SKM-1 (cell line): ENCODE results near the gene ANKRD13B.

Experiments used
- DNase-seq: peaks from one replicate; lab custom pipeline; 2025; ENCODE audit not compliant: unreplicated experiment; lab: John Stamatoyannopoulos, UW

The ANKRD13B gene

DNA sequence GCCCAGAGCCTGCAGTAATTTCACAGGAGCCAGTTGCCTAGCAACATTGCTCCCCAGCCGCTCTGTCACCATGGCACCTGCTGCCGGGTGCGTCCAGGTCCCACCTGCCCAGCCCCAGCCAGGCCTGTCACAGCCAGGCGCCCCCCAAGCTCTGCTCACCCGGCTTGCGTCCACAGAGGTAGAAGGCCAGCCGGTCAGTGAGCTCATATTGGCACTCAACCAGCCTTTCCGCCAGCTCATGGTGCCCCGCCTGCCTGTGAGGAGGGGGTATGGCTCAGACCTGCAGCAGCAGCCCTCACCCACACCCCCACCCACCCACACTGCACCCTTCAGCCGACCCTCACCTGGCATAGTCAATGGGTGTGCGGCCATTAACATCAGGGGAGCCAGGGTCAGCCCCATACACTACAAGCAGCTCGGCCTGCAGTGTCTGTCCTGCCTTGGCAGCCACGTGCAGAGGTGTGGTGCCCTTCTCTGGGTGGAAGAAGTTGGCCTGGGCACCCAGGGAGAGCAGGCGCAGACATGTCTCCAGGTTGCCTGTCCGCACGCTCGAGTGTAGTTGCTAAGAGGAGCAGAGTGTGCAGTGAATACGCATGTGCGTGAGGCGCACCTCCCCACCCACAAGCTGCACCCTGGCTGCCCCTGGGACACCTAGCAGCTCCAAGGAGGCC lies 11.2 kb upstream of the ANKRD13B start:
- DNase-seq: no peak

DNA sequence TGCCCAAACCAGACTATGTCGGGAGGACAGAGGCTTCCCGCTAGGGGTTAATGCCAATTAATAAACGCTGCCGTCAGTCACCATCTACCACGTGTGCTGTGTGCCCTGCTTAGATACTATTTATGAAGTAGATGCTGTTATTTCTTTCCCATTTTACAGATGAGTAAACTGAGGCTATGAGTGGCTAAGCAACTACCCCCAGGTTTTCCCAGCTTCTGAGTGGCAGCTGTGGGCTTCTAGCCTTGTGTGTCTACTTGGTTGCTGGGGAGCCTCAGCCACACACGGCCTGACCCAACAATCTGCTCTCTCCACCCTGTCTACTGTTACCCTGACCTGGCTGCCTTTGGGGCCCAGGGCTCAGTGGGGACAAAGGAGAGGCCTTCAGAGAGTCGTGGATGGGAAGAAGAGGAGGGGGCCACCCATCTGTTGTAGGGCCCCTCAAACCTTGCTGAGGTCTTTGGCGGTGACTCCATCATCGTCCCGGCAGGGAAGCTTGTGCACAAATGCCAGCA lies 10.6 kb upstream of the ANKRD13B start:
- no peak for DNase-seq

DNA sequence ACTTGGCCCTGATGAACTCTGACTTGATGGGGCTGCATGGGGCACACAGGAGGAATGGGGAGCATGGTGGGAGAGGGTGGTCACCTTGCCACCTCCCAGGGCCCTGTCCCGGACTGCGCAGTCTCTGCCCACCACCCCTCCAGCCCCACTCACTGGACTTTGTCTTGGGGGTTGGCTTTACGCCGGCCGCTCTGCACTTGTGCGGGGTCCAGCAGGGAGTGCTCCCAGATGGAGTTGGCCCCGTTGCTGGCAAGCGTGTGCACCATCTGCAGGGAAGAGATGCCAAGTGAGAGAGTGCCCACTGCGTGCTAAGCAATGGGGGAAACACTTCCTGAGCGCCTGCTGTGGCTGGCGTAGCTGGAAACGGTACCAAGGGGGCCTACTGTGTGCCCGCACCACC lies 10.2 kb upstream of the ANKRD13B start:
- no peak for DNase-seq

DNA sequence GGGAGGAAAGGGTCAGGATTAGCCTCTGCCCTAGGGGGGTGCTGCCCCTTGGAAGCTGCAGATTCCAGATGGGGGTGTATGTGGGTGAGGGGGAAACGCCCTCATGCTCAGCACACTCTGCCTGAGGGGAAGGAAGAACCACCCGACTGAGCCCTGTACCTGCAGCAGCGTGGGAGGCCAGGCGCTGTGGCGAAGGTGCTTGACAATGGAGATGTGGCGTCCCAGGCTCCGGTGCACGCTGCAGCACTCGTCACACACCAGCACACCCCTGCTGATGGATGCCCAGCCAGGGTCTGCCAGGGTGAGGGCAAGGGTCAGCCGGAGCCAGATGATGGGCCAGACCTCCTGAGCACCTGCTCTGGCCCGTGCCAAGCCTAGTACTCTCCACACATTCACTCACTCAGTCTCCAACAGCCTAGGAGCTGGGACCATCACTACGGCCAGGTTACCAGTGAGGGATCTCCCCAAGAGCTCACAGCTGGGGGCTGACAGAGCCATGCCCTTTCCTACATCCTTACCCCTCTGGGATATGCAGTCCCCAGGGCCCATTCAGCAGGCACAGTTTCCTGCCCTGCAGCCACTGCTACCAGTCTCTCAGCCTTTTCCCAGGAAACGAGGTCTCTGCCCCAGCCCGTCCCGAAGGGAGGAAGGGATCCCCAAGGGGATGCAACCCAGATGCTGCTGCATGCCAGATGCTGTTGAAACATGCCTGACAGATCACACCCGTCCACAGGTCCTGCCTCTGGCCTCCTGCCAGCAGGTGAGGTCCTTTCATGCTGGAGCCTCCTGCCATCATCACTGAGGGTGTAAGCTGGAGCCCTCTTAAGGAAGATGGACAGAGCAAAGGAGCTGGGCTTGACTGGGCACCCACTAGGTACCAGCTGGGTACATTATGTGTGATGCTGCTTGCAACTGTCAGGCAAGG lies 9.3 kb upstream of the ANKRD13B start:
- DNase-seq: no peak

DNA sequence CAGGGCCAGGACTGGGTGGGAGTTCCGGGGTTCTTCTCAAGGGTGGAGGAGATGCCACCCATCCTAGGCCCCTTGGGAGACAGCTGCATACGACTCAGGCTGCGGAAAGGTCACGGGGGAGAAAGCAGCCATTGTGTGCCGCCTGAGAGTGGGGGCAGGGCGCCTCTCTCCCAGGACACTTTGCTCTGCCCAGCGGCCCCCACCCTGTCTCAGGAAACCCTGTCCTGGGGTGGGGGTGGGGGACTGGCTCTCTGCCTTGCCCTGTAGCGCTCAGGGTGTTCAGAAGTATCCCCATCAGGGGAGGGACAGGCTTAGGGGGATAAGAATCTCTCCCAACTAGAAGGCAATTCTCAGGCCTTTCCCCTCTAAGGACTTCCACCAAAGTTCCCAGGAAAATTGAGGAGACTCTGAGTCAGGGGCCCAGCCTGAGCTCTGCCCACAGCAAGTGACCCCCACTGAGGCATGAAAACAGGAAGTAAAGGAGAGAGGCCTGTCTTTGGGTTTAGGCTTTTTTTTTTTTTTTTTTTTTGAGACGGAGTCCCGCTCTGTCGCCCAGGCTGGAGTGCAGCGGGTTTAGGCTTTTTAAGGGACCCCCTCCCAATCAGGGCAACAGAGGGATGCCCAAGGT lies 8.4 kb upstream of the ANKRD13B start:
- no peak for DNase-seq

DNA sequence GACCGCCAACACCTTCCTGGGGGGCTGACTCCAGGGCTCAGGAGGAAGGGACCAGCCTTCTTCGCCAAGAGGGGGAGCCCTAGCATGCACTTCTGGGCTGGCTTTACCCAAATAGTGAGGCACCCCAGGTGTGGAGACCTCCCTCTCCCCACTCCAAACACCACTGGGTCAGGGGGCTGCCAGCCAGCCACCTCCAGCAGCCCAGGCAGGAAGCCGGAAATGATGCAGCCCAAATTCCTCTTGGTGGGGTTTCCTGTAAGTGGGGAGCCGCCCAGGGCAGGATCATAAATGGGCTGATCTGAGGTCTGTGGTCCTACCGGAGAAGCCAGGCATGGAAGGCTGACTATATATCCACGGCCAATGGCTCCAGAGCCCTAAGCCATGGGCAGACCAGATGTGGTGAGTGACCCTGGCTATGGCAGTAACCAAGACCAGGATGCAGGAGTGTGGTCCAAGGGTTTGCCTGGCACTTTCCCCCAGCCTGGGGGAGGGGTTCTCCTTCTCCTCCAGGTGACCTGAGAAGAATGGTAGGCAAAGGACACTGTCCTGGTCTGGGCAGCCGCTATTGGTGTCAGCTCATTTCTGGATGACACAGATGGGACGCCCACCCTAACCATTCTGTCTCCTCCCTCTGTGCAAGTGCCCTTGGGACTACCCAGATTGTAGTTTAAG lies 7.7 kb upstream of the ANKRD13B start:
- no peak for DNase-seq

DNA sequence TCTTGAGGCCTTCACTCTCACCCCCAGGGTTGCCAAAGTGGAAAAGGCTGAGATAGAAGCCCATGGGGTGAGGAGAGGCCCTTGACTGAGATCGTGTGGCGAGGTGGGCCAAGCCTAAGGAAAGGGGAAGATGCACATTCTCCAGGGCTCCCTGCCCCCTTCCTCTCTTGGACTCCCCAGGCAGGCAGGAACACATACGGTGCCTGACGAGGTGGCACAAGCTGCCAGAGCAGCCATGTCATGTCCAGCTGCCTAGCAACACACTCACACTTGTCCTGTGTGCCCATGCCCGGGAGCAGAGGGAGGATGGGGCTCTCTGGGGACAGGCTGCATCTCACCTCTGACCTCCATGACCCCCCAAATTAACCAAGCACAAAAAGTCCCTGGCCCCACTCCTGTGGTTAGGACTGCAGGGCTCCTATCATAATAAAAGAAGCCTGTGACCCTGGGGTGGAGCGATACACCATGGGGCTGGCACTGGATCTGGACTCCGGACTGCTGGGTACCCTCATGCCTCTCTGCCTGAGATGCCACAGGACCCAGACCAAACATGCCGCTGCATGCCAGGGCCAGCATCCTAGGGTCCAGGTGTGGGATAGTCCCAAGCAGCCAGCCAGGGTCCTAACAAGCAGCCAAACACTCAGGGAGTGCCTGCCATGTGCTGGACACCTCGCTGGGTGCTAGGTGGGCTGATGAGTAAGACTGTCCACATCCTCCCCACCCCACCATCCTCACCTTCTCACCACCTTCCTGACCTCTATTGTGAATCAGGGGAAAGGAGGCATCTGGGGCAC lies 6.1 kb upstream of the ANKRD13B start:
- no peak for DNase-seq

DNA sequence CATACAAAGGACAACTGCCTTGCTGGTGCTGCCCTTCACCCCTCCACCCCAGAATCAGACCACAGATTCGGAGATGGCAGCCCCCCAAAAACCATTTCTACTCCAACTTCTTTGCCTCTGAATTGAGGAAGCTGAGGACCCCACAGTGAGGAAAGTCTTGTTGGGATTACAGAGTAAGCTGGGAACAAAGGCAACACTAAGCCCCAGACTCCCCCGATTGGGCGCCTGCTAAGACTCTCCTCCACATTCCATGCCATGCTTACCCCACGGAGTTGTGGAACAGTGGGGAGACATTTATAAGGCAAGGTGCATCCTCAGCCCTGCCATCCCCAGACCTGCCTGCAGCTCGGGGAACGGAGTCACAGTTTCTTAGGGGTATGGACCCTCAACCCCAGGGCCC lies 5.3 kb upstream of the ANKRD13B start:
- no peak for DNase-seq

DNA sequence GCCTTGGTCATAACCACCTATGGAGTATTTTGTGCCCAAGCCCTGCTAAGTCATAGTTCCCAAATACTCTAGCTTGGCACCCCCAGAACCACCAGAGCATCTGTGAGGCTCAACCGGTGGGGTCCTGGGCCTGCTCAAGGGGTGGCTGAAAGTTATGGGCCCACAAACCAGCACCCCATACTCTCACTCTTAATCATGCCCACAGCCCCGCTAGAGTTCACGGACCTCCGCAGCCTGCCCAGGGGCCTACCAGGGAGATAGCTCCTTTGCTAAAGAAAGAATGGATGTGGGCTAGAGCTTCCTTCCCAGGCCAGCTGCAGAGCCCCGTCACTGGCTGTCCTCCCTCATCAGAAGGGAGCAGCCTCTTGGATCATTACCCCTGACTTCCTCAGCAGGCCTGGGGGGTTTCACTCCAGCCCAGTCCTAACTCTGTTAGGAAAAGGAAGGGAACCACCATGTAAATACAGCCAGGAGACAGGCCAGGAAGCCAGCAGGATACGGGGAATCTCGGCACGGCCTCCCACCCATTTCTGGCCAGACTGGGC lies 4.8 kb upstream of the ANKRD13B start:
- DNase-seq: no peak

DNA sequence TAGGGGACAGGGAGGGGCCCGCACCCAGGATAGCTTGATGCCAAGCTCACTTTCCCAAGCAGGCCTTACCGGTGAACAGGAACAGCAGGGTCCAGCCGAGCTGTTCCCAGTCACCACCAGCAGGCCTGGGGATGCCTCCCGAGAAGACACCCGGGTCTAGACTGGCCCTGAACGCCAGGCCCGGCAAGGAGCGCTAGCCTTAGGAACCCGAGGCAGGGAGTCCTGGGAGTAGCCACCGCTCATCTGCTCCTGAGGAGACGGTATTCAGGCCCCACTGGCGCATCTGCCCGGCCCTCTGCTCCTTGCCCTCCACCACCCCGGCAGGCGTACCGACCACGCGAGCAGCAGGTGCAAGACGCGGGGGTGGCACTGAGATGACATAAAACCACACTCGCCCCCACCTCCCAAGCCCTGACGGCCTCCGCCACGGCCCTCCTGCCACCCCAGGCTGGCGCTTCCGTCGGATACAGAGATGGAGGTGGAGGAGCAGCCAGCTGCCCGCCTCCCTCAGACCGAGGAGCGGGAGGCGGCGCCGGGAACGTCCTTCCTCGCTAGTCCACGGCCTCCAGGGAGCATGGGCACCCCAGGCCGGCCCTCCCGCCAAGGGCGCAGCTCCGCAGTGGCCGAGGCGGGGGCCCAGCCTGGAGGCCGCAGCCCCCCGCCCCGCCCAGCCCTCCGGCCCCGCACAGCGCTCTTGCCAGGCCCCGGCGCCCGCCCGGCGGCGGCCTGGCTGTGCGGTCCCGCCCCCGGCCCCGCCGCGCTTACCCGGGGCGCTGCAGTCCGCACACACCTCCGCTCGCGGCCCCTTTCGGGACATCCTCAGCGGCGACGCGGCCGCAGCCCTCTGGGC lies 4.1 kb upstream of the ANKRD13B start:
- no peak for DNase-seq

DNA sequence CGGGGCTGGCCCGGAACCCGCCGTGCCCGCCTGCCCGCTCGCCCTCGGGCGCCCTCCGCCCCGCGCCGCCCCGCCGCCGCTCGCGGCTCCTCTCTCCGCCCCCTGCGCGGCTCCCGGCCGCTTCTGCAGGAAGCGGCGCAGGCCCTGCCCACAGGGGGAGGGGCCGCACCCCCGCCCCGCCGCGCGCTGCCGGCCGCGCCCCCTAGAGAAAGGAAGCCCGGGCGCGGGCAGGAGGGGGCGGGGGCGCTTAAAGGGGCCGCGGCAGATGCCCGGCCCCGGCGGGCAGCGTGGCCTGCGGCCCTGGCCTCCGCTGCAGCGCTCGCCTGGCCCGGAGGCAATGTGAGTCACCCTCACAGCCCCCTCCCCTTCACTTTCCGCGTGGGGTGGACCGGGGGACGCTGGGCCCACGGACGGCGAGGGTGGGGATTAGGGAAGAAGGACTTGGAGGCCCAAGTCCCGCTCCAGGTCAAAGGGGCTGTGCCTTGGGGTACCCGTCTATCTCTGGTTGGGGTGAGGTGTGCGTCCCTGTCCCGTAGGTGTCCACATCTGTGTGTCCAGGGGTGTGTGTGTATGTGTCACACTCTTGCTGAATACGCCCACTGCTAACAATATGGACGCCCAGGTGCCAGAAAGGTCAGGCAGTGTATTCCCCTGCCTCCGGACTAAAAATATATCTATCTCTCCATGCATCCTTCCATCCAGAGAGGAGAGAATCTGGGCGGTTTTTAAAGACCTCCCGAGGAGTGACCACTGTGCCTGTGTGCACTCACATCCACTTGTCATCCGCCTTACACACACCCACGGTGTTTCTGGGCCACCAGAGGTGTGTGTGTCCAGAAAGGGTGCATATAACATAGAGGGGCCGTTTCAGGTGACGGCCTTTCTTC lies 3.2 kb upstream of the ANKRD13B start, which contains the start of gene GIT1:
Gene GIT1, minus strand, starts transcription at position 125 of the 887 bp plus-strand sequence. CDS start 270 bp downstream, outside the sequence.
- DNase-seq: peak; percentile 32

DNA sequence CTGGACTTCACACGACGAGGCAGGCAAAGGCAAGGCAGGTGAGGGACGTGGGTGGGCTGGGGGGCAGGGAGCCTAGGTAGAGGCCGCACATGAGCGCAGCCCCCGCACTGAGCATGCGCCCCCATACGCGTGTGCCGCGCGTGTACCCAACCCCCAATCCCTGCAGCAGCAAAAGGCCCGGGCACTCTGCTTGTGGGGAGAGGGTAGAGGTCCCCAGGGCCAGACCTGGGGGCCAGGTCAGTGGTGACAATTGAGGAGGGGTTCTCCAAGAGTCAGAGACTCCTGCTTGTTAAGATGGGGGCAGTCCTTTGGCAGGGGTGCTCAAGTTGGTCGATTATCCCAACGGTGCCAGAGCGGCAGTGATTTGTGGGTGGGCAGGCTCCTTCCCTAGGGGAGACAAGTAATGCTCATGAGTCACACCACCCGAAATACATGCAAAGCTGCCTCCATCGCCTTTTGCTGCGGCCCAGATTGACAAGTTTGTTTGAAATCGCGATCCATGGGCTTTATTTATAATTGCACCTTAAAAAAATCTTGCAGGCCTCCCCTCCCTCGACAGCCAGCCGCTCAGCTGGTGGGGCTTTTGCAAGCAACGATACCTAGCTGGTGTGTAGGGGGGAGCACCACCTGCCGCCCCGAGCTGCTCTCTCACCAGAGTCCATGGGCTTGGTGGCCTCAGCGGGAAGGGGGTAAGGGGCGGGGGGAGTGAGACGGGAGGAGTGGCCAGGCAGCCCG lies 2.4 kb upstream of the ANKRD13B start:
- no peak for DNase-seq

DNA sequence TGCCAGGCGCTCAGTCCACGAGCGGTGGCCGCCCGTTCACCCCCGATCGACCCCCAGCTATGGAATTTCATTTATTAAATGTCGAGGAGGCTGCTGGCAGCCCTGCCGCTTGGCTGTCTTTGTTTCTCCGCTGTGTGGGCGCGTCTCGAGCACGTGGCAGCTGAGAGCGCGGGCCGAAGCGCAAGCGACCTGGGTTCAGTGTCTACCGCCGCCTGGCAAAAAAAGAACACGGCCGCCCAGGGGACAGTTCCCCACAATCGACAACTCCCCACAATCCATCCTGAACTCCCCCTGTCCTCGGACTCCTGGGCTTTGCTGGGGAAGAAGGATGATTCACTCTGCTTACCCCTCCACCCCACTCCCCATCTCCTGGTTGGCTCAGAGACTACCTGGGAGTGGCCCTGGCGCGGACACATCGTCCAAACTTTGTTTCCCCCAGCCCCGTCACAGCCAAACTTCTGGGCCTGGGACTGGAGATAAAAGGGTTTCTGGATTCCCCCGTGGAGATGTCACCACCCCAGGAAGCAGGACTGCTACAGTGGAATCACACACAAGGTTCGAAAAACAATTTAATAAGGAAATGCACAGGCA lies 1.7 kb upstream of the ANKRD13B start:
- no peak for DNase-seq

DNA sequence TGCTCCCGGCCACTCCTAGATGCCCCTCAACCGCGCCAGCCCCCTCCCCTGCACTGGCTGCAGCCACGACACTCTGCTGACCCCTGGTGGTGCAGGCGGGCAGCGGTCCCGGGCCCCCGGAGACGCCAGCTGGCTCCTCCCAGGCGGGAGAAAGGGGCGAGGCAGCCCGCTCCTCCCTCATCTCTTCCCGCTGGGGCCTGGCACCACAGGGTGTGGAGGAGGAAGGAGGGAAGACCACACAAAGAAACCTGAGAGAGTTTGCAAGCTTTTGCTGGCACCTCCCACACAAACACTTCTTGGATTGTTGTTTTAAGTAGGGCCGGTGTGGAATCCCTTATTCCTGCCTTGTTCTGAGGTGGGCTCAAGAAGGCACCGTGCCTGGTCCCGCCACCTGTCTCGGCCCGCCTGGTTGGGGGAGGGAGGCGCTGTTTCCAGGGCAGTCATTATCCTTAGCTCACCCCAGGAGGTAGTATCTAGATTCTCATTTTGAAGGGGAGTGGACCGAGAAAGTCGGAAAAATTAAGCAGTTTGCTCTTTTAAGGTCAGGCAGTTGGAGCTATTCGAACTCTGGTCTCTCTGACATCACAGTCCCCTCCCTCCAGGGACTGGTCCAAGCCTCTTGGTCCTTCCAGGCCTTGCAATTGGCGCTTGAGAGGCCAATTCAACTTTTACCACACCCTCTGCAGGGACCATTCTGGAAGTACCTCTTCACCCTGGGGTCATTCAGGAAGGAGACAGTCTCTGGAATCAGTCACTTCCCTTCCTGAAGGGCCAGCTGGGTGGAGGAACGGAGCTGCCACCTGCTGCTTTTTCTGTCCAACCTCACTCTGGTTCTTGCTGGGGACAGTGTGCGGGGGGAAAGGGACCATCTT lies 959 bp upstream of the ANKRD13B start:
- peak; percentile 36 for DNase-seq

DNA sequence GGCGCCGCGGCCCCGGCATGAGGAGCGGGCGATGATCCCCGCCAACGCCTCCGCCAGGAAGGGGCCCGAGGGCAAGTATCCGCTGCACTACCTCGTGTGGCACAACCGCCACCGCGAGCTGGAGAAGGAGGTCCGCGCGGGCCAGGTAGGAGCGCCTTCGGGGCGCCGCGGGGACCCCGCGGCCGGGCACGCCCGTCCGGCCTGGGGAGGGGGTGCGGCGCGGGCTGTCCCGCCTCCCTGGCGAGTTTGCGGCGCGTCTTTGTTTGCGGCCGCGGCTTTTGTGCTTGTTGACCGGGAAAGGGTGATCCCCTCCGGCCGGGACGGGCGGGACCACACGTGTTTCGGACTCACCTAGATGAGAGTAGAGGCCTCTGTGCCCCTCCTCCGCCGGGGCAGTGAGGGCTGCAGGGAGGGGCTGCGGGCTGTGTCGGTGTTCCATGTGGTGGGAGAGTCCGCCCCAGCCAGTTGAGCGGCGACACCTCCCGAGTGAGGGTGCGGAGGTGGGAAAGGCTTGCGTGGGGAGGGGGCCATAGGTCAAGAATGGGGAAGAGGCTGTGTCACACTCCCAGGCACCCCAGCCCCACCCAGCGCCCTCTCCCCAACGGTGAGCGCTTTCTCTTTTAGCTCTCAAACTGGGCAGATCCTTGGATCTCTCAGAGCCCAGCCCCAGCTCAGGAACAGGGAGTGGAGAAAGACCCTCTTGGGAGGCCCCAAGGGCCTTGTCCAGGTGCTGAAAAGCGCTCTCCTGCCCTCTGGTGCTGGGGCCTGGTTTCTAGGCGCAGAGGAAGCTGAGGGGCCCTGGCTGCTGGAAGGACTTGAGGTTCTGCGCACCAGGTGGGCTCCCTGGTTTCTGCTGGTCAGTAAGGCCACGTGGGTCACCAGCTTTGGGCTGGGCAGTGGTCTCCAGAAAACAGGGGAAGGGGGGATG lies 923 bp downstream of the ANKRD13B start:
- DNase-seq: no peak
